ENCODE measurements around the gene ATP10B. TPM values are rescaled to one million over a fixed set of nuclear protein-coding genes. Genes with fewer than 3 reads are reported as not detected.

Gene ATP10B
- total and polyA plus RNA-seq, 2 experiments from 2014 or later, result 2.7 to 5.1 TPM

GRCh38 chr5:160749026-160749425 lies 103.0 kb downstream of the ATP10B start:
- Histone ChIP-seq H2AFZ (no peak overlapping the region), H3K27me3 (no peaks in the 10 kb centered on the region), H3K27ac (no peak overlapping the region), H3K9me3 (ENCODE audit: low read depth) (no peaks in the 10 kb centered on the region), H3K4me2 (no peak overlapping the region), H3K4me3 (no peak overlapping the region), H3K79me2 (no peaks in the 10 kb centered on the region), H3K4me1 (ENCODE audit: insufficient read depth) (no peaks in the 10 kb centered on the region), H3K9me2 (replicated peaks; ENCODE audit: insufficient read depth) (no peaks in the 10 kb centered on the region), H4K20me1 (ENCODE audit: insufficient read depth, poor library complexity, severe bottlenecking) (no peaks in the 10 kb centered on the region), H3K36me3 (replicated peaks; ENCODE audit: insufficient read depth, low read depth) (no peaks in the 10 kb centered on the region)
- TF ChIP-seq CTCF (IDR thresholded peaks at IDR 0.05; ENCODE audit: poor library complexity), result no peak
- no peak for TF ChIP-seq EZH2phosphoT487 (IDR thresholded peaks at IDR 0.05; ENCODE audit: low read depth, severe bottlenecking, unreplicated experiment)
- no peak for TF ChIP-seq EZH2 (IDR thresholded peaks at IDR 0.05; ENCODE audit: borderline replicate concordance)
- WGBS (ENCODE audit: low lambda C conversion rate, missing lambda C conversion rate), result 98% methylated on average over 3 of the region's 3 CpGs
- no peak for DNase-seq (ENCODE audit: low spot score)

- no peak overlapping the region for H3K4me2 ChIP-seq
- no peak overlapping the region for H2AFZ ChIP-seq
- no peak overlapping the region for H3K4me3 ChIP-seq
- no peak overlapping the region for H3K27ac ChIP-seq
- H3K4me1 ChIP-seq (ENCODE audit: insufficient read depth), result no peaks in the 10 kb centered on the region
- H4K20me1 ChIP-seq (ENCODE audit: insufficient read depth, poor library complexity, severe bottlenecking), result no peaks in the 10 kb centered on the region
- H3K79me2 ChIP-seq, result no peaks in the 10 kb centered on the region
- WGBS (ENCODE audit: low lambda C conversion rate, missing lambda C conversion rate), result 64% methylated on average over 10 of the region's 10 CpGs
- no peak for TF ChIP-seq EZH2phosphoT487 (IDR thresholded peaks at IDR 0.05; ENCODE audit: low read depth, severe bottlenecking, unreplicated experiment)
- no peak for TF ChIP-seq EZH2 (IDR thresholded peaks at IDR 0.05; ENCODE audit: borderline replicate concordance)
- no peak for TF ChIP-seq CTCF (IDR thresholded peaks at IDR 0.05; ENCODE audit: poor library complexity)
- no peaks in the 10 kb centered on the region for H3K9me2 ChIP-seq (replicated peaks; ENCODE audit: insufficient read depth)
- DNase-seq (ENCODE audit: low spot score), result no peak
- H3K27me3 ChIP-seq, result no peaks in the 10 kb centered on the region
- no peaks in the 10 kb centered on the region for H3K36me3 ChIP-seq (replicated peaks; ENCODE audit: insufficient read depth, low read depth)
- no peaks in the 10 kb centered on the region for H3K9me3 ChIP-seq (ENCODE audit: low read depth)
Measured at GRCh38 chr5:160747987-160748386, 104.0 kb downstream of the ATP10B start.

DNA sequence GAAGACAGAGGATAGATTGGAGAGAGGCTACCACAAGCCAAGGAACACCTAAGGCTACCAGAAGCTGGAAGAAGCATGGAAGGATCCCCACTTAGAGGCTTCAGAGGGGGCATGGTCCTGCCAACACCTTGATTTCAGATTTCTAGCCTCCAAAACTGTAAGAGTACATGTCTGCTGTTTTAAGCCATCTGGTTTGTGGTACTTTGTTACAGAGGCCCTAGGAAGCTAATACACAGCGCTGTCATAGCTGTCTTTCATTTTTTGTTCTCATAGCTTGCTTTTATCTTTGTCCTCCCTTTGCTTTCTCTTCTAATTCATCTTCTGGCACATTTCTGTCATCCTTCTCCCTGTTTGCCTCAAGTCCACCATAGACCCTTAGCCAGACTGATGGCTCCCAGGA lies 104.5 kb downstream of the ATP10B start:
- H3K4me2 ChIP-seq, result no peak overlapping the region
- no peak overlapping the region for H3K27ac ChIP-seq
- no peaks in the 10 kb centered on the region for H3K9me2 ChIP-seq (replicated peaks; ENCODE audit: insufficient read depth)
- no peaks in the 10 kb centered on the region for H3K79me2 ChIP-seq
- H2AFZ ChIP-seq, result no peak overlapping the region
- H3K4me1 ChIP-seq (ENCODE audit: insufficient read depth), result no peaks in the 10 kb centered on the region
- H3K9me3 ChIP-seq (ENCODE audit: low read depth), result no peaks in the 10 kb centered on the region
- TF ChIP-seq CTCF (IDR thresholded peaks at IDR 0.05; ENCODE audit: poor library complexity), result no peak
- no peak for TF ChIP-seq EZH2 (IDR thresholded peaks at IDR 0.05; ENCODE audit: borderline replicate concordance)
- no peak for TF ChIP-seq EZH2phosphoT487 (IDR thresholded peaks at IDR 0.05; ENCODE audit: low read depth, severe bottlenecking, unreplicated experiment)
- no peak for DNase-seq (ENCODE audit: low spot score)
- H3K4me3 ChIP-seq, result no peak overlapping the region
- no peaks in the 10 kb centered on the region for H3K36me3 ChIP-seq (replicated peaks; ENCODE audit: insufficient read depth, low read depth)
- no peaks in the 10 kb centered on the region for H4K20me1 ChIP-seq (ENCODE audit: insufficient read depth, poor library complexity, severe bottlenecking)
- WGBS (ENCODE audit: low lambda C conversion rate, missing lambda C conversion rate), result 100% methylated on average over 1 of the region's 1 CpG
- H3K27me3 ChIP-seq, result no peaks in the 10 kb centered on the region

All from hepatocyte (in vitro differentiated cells).